Inflammatory macrophage (primary cell): ENCODE results near the gene SLC12A7.
"Not testable (repeated sequence)": the region's sequence is repeated elsewhere in the genome, so short reads cannot be mapped to it uniquely, and the experiment has no call there.

Experiments
- DNase-seq, 2 donors: peaks; one replicate each; pipeline ENCODE4 v3.0.0-alpha.2; 2020 to 2022

SLC12A7 gene

GRCh38 chr5:1003296-1003937, 108.4 kb downstream of the SLC12A7 start:
- DNase-seq = no peak

GRCh38 chr5:1002836-1003235, 109.0 kb downstream of the SLC12A7 start:
- DNase-seq = no peak

- no peak for DNase-seq
Observed at GRCh38 chr5:1002271-1002546, 109.7 kb downstream of the SLC12A7 start.

- no peak for DNase-seq
Observed at GRCh38 chr5:1001406-1002270, 110.2 kb downstream of the SLC12A7 start.

- DNase-seq = not testable (repeated sequence)
Observed at GRCh38 chr5:1000831-1001230, 111.0 kb downstream of the SLC12A7 start.
